Coronary artery (tissue), 2 donors: ENCODE measurements around the gene IGFN1.
A peak's percentile ranks its signal among the peaks of the same experiment; 100 is the strongest.

Experiments used
- DNase-seq: peaks from one replicate; pipeline ENCODE4 v3.0.0-alpha.2; 2017; ENCODE audit warnings: low spot score
- H3K27ac ChIP-seq, 2 donors: fragments of 200-600 bp; sonication (generic); one replicate each; pipeline ENCODE4 v1.5.1; 2016 to 2019
- H3K4me3 ChIP-seq: fragments of 200-600 bp; sonication (generic); 2 replicates; pipeline ENCODE4 v1.5.1; 2016; ENCODE audit warnings: mild to moderate bottlenecking, moderate library complexity
- CTCF ChIP-seq: fragments of 200-600 bp; sonication (generic); IDR thresholded peaks from one replicate; pipeline ENCODE4 v1.5.1; 2019; ENCODE audit warnings: antibody characterized with exemption

IGFN1 gene

GRCh38 chr1:201149400-201149799 lies 41.2 kb upstream of the IGFN1 start:
- TF ChIP-seq CTCF, result no peak
- Histone ChIP-seq H3K4me3 (no peak overlapping the region), H3K27ac (no peak overlapping the region)
- peak; percentile 31 for DNase-seq

GRCh38 chr1:201153474-201154388 lies 36.9 kb upstream of the IGFN1 start:
- peak overlapping the region; percentile 82 for H3K4me3 ChIP-seq
- TF ChIP-seq CTCF, result no peak
- H3K27ac ChIP-seq, result peak overlapping the region; percentile 63 to 75
- DNase-seq, result no peak

GRCh38 chr1:201154389-201155165 lies 36.0 kb upstream of the IGFN1 start, which contains the start of gene TMEM9:
Gene TMEM9 (minus strand): TSS chr1:201154474. CDS start chr1:201153923, 551 bp downstream.
- peak; percentile 98 for DNase-seq
- Histone ChIP-seq H3K27ac (peak within 1 kb of the TSS; percentile 63 to 75), H3K4me3 (peak within 1 kb of the TSS; percentile 82)
- TF ChIP-seq CTCF, result no peak

DNA sequence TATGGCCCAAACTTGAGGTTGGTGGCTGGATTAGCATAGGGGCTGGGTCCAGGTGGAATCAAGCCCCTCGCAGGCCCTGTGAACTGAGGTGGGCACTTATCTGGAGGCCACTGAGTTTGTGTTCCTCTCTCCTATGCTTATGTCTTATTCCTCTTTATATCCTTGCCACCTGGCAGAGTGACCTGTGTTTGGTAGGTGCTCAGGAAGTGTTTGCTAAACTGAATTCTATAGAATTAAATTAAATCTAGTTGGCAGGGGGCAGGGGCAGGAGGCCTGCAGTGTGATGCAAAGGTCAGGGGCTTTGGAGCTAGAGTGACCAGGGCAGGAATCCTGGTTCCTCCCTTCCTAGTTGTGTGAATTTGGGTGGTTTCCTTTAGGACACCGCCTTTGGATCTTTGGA lies 35.3 kb upstream of the IGFN1 start:
- Histone ChIP-seq H3K27ac (no peak overlapping the region), H3K4me3 (no peak overlapping the region)
- no peak for TF ChIP-seq CTCF
- peak; percentile 54 for DNase-seq

DNA sequence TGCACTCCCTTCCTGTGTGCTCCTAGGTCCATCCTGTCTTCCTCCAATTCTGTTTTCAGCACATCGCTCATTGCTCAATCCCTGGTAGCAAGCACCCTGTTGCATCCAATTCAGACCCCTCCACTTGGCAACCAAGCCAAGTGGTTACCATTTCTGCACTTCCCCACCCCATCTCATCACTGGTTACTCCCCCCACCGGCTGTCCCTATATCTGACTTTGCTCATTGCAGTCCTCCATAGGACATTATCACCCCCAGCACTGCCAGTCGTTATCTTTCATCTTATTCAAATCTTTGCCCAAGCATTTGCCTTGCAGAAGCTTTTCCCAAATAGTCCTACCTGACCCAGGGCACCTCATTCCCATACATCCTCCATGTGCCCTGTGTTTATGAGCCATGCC lies 34.3 kb upstream of the IGFN1 start:
- no peak for TF ChIP-seq CTCF
- Histone ChIP-seq H3K27ac (no peak overlapping the region), H3K4me3 (no peak overlapping the region)
- peak; percentile 16 for DNase-seq

GRCh38 chr1:201156819-201157218 lies 33.8 kb upstream of the IGFN1 start:
- TF ChIP-seq CTCF, result no peak
- H3K4me3 ChIP-seq, result no peak overlapping the region
- DNase-seq, result no peak
- H3K27ac ChIP-seq, result no peak overlapping the region
